GM12878 (cell line): ENCODE data around the gene TNFAIP2. TPM values are rescaled to one million over a fixed set of nuclear protein-coding genes. Genes with fewer than 3 reads are reported as not detected.

ENCODE experiments used
- ATAC-seq: fragments of 200-7000 bp; cut with Tn5 transposase; 3 replicates; pipeline ENCODE4 v1.9.1; 2020; ENCODE audit warnings: mild to moderate bottlenecking, moderate library complexity
- BruUV-seq: library from RNA; stranded (reverse); fragments of 400-500 nt; replicated peaks from 2 replicates; lab custom pipeline; 2021; lab: Mats Ljungman, UMichigan
- CTCF ChIA-PET: fragments of 300-600 bp; sonication (Branson Sonifier 250); formaldehyde crosslinking; extraction: SDS; loops from one replicate; lab custom pipeline; 2021; ENCODE audit warnings: inconsistent platforms; lab: Yijun Ruan, JAX
- POLR2A ChIA-PET: fragments of 350-600 bp; formaldehyde crosslinking; extraction: SDS; loops from one replicate; lab custom pipeline; 2021; ENCODE audit warnings: inconsistent platforms; lab: Charles Lee
- RAD21 ChIA-PET: fragments of 300-600 bp; sonication (Branson Sonifier 250); formaldehyde crosslinking; loops from one replicate; lab custom pipeline; 2023; ENCODE audit warnings: antibody characterized with exemption; ENCODE audit not compliant: unreplicated experiment; lab: Charles Lee
- SMC1A ChIA-PET: fragments of 300-600 bp; sonication (Branson Sonifier 250); formaldehyde crosslinking; loops from one replicate; lab custom pipeline; 2023; ENCODE audit not compliant: unreplicated experiment, uncharacterized antibody; lab: Charles Lee
- DNase-seq: peaks from one replicate; pipeline ENCODE4 v3.0.0-alpha.2; 2011; ENCODE audit warnings: low read depth, low spot score
- FAIRE-seq: peaks from 3 replicates; lab custom pipeline; 2011; peaks lifted over from hg19 to GRCh38; lab: Jason Lieb, UNC
- H2AFZ ChIP-seq: 2 replicates; pipeline ENCODE4 v1.6.0; 2011; ENCODE audit warnings: low read depth, low read length, control low read depth; ENCODE audit not compliant: control insufficient read depth
- H3K27ac ChIP-seq: 2 replicates; pipeline ENCODE4 v1.5.1; 2011; ENCODE audit warnings: control low read depth; ENCODE audit not compliant: control insufficient read depth, insufficient read depth
- H3K27me3 ChIP-seq, 2 experiments: replicated peaks in 1 of 2; 2 replicates each; pipeline versions ENCODE4 v1.6.0 to v1.6.1; 2011; ENCODE audit warnings: low read length in 1 of 2; ENCODE audit not compliant: control insufficient read depth in 2 of 2, insufficient read depth in 2 of 2
- H3K36me3 ChIP-seq, 2 experiments: 2 replicates each; pipeline ENCODE4 v1.5.1; 2011; ENCODE audit warnings: low read length in 1 of 2; ENCODE audit not compliant: control insufficient read depth in 2 of 2, insufficient read depth in 2 of 2
- H3K4me1 ChIP-seq: 2 replicates; pipeline ENCODE4 v1.6.1; 2011; ENCODE audit warnings: mild to moderate bottlenecking, low read length, moderate library complexity, mixed read lengths; ENCODE audit not compliant: control insufficient read depth, insufficient read depth
- H3K4me2 ChIP-seq: 2 replicates; pipeline ENCODE4 v1.6.0; 2011; ENCODE audit warnings: control low read depth; ENCODE audit not compliant: control insufficient read depth, insufficient read depth
- H3K4me3 ChIP-seq: fragments of 200-600 bp; sonication (generic); 2 replicates; pipeline ENCODE4 v1.5.1; 2016
- H3K79me2 ChIP-seq: 2 replicates; pipeline ENCODE4 v1.6.0; 2011; ENCODE audit warnings: low read length; ENCODE audit not compliant: control insufficient read depth, insufficient read depth
- H3K9ac ChIP-seq: 2 replicates; pipeline ENCODE4 v1.8.0; 2011; ENCODE audit warnings: low read length, control low read depth, mixed read lengths; ENCODE audit not compliant: control insufficient read depth, insufficient read depth
- H3K9me3 ChIP-seq: replicated peaks from 3 replicates; pipeline ENCODE4 v1.5.1; 2011; ENCODE audit warnings: mild to moderate bottlenecking, low read length; ENCODE audit not compliant: control insufficient read depth, insufficient read depth
- H4K20me1 ChIP-seq: 2 replicates; pipeline ENCODE4 v1.6.0; 2011; ENCODE audit not compliant: control insufficient read depth, insufficient read depth
- CEBPZ ChIP-seq: fragments of 150-350 bp; IDR thresholded peaks from 2 replicates; pipeline ENCODE4 v1.6.1; 2016; ENCODE audit warnings: low read depth, low read length
- CTCF ChIP-seq, 3 experiments: IDR thresholded peaks in 2 of 3; conservative IDR thresholded peaks in 1 of 3; 2 replicates each; pipeline ENCODE4 v1.5.1; 2011; ENCODE audit warnings: low read depth in 3 of 3, low read length in 3 of 3, mild to moderate bottlenecking in 3 of 3, control low read depth in 2 of 3, moderate library complexity in 2 of 3, inconsistent platforms in 1 of 3, mixed read lengths in 1 of 3; ENCODE audit not compliant: control insufficient read depth in 2 of 3, insufficient read depth in 1 of 3; ENCODE audit errors: extremely low read depth in 1 of 3
- HCFC1 ChIP-seq: fragments of 150-350 bp; IDR thresholded peaks from 2 replicates; pipeline ENCODE4 v1.6.1; 2014; ENCODE audit warnings: low read length
- MEF2B ChIP-seq: fragments of 450-650 bp; IDR thresholded peaks from 2 replicates; pipeline ENCODE4 v1.6.1; 2018; ENCODE audit warnings: mild to moderate bottlenecking, moderate library complexity; ENCODE audit not compliant: partially characterized antibody, poor library complexity, severe bottlenecking
- NBN ChIP-seq: fragments of 450-650 bp; IDR thresholded peaks from 2 replicates; pipeline ENCODE4 v1.6.1; 2016
- NKRF ChIP-seq: fragments of 450-650 bp; conservative IDR thresholded peaks from 2 replicates; pipeline ENCODE4 v1.6.1; 2017; ENCODE audit warnings: mild to moderate bottlenecking, moderate library complexity
- NRF1 ChIP-seq: conservative IDR thresholded peaks from 2 replicates; pipeline ENCODE4 v1.6.1; 2011; ENCODE audit warnings: mild to moderate bottlenecking, low read depth, low read length, improper control_type of control experiment
- RBBP5 ChIP-seq: fragments of 200-600 bp; sonication (generic); conservative IDR thresholded peaks from 2 replicates; pipeline ENCODE4 v1.6.1; 2016
- TARDBP ChIP-seq: IDR thresholded peaks from 2 replicates; pipeline ENCODE4 v1.6.1; 2016; ENCODE audit warnings: borderline replicate concordance
- ZBED1 ChIP-seq: IDR thresholded peaks from 2 replicates; pipeline ENCODE4 v1.6.1; 2016; ENCODE audit warnings: borderline replicate concordance
- ZBTB11 ChIP-seq: fragments of 450-650 bp; formaldehyde crosslinking; IDR thresholded peaks from 2 replicates; pipeline ENCODE4 v1.5.0; 2022; ENCODE audit warnings: mild to moderate bottlenecking, missing genetic modification characterization
- ZSCAN29 ChIP-seq: fragments of 450-650 bp; IDR thresholded peaks from 2 replicates; pipeline ENCODE4 v1.6.1; 2017; ENCODE audit warnings: mild to moderate bottlenecking, moderate library complexity
- WGBS: methylation state at CpG from one replicate; pipeline ENCODE4 v1.1.6; 2016; ENCODE audit warnings: low lambda C conversion rate; ENCODE audit not compliant: insufficient replicate concordance, insufficient coverage; ENCODE audit errors: missing lambda C conversion rate; 5-methylcytosine and 5-hydroxymethylcytosine counted together
- in situ Hi-C: fragments of 300-500 bp; cut with MboI; formaldehyde crosslinking; loops from 9 replicates; pipeline ENCODE4 v1.14.3; 2018; ENCODE audit warnings: mixed read lengths
- intact Hi-C: fragments of 100-400 bp; cut with micrococcal nuclease; formaldehyde crosslinking; loops from one replicate; pipeline ENCODE4 v1.14.2; 2022; ENCODE audit not compliant: unreplicated experiment
- polyA plus RNA-seq, 11 experiments: library from polyadenylated mRNA; depleted of rRNA in 4 of 11; unstranded in 6 of 11; stranded (reverse) in 5 of 11; fragments of >200 nt; fragmentation: Nextera tagmentation in 4 of 11; fragmentation: Illumina TruSeq in 1 of 11; extraction: Ambion mirVana in 4 of 11; extraction: Trizol in 1 of 11; gene quantifications; 1 replicate in 1 of 11; 2 replicates in 10 of 11; pipeline versions ENCODE4 v1.2.1 to v1.2.3, GENCODE V29; 2011 to 2016; ENCODE audit warnings: inconsistent platforms in 2 of 11, missing spikeins in 2 of 11, low read depth in 1 of 11
- total RNA-seq, 4 experiments: library from RNA; depleted of rRNA in 3 of 4; stranded (reverse); fragments of >200 nt in 3 of 4; fragmentation: Illumina TruSeq in 1 of 4; extraction: Trizol in 1 of 4; gene quantifications; 2 replicates each; pipeline versions ENCODE4 v1.2.1 to v1.2.3, GENCODE V29; 2013 to 2021

TNFAIP2 gene
- total and polyA plus RNA-seq, 10 of the 15 experiments (the other 5 are each of a cell fraction or from before 2014, with no cell fraction given) = 7.1 to 150 (median 74.5) TPM

GRCh38 chr14:103127861-103128598 lies 4.8 kb downstream of the TNFAIP2 start:
- intact Hi-C loops = no loop called here
- no TSS peak for BruUV-seq
- TF ChIP-seq NKRF = no peak
- TF ChIP-seq CEBPZ = no peak
- TF ChIP-seq ZSCAN29 = no peak
- no peak for TF ChIP-seq MEF2B
- no peak for TF ChIP-seq ZBTB11 (CRISPR knock-in tag)
- TF ChIP-seq RBBP5 = no peak
- no peak for TF ChIP-seq HCFC1
- no peak for TF ChIP-seq TARDBP
- TF ChIP-seq ZBED1 = no peak
- TF ChIP-seq CTCF (IDR thresholded peaks at IDR 0.05 in 2 of 3, conservative IDR thresholded peaks at IDR 0.05 in 1 of 3; ENCODE audit: control insufficient read depth in 2 of 3, extremely low read depth in 1 of 3, insufficient read depth in 1 of 3, low read depth in 3 of 3, low read length in 3 of 3) = no peak
- TF ChIP-seq NBN = no peak
- TF ChIP-seq NRF1 = no peak

More at GRCh38 chr14:103127861-103128598, 4.8 kb downstream of the TNFAIP2 start:
- no peak for ATAC-seq
- peaks cover 5% of the 10 kb centered on the region in 2 experiments; a peak in 2 of 4 replicates for H3K36me3 ChIP-seq
- H3K79me2 ChIP-seq = peaks cover 21% of the 10 kb centered on the region
- WGBS = 77% methylated on average over 16 of the region's 16 CpGs
- in situ Hi-C loops = no loop called here
- H4K20me1 ChIP-seq = no peaks in the 10 kb centered on the region
- no peak overlapping the region; the same call in 1 of the 2 replicates for H3K4me3 ChIP-seq
- ChIA-PET RAD21 (no interaction called here), CTCF (no interaction called here), POLR2A (no interaction called here), SMC1A (interaction anchor here (1.0 to 3.2 kb wide), 3 partner anchors 12 to 56 kb away, joined by 3 to 9 read pairs (median 6); no protein-coding TSS in a partner anchor)
- no peak for FAIRE-seq
- H3K9me3 ChIP-seq = no peaks in the 10 kb centered on the region
- H3K27me3 ChIP-seq = no peaks in the 10 kb centered on the region
- DNase-seq = no peak
- H3K9ac ChIP-seq = no peak overlapping the region
- no peak overlapping the region; the same call in 1 of the 2 replicates for H3K4me2 ChIP-seq
- no peak overlapping the region for H2AFZ ChIP-seq
- H3K27ac ChIP-seq = no peak overlapping the region
- peaks cover 3% of the 10 kb centered on the region for H3K4me1 ChIP-seq
